Measurements from ENCODE around the gene CDK11A.
"Not testable (repeated sequence)": the region's sequence is repeated elsewhere in the genome, so short reads cannot be mapped to it uniquely, and the experiment has no call there.

CDK11A gene

DNA sequence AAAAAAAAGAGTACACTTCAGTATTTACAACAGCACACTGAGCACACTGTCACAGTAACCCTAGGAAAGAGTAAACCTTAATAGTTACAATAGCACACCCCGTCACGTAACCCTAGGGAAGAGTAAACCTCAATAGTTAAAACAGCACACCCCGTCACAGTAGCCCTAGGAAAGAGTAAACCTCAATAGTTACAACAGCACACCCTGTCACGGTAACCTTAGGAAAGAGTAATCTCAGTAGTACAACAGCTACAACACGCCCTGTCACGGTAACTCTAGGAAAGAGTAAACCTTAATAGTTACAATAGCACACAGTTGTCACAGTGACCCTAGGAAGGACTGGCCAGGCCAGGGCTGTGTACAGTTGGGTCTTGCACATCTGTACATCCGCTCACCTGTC, 3.0 kb downstream of the CDK11A start:
- no peak for DNase-seq (ENCODE audit: low spot score)

- DNase-seq (ENCODE audit: low spot score): peak; percentile 75
Measured at GRCh38 chr1:1715109-1715883, 8.9 kb downstream of the CDK11A start.

- DNase-seq (ENCODE audit: low spot score): not testable (repeated sequence)
Measured at GRCh38 chr1:1707897-1708296, 16.3 kb downstream of the CDK11A start.

DNA sequence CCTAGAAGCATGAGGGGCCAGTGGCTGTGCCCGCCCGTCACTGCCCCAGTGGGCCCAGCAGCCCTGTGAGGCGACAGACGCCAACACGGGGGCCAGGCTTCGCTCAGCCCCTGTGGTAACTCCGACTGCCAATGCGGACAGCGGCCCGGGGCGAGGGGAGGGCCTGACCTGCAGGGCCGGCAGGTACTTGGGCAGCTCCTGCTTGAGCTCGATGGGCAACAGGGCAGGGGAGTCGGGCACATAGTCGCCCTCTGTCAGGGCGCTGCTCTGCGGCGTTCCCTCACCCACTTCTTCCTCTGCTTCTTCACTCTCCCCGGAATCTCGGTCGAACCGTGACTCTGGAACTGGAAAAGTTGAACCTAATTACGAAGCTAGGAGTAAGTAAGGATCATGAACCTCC, 16.9 kb downstream of the CDK11A start:
- DNase-seq (ENCODE audit: low spot score): not testable (repeated sequence)

- not testable (repeated sequence) for DNase-seq (ENCODE audit: low spot score)
Measured at GRCh38 chr1:1705623-1706022, 18.5 kb downstream of the CDK11A start.

- not testable (repeated sequence) for DNase-seq (ENCODE audit: low spot score)
Measured at GRCh38 chr1:1704284-1704957, 19.7 kb downstream of the CDK11A start.

DNA sequence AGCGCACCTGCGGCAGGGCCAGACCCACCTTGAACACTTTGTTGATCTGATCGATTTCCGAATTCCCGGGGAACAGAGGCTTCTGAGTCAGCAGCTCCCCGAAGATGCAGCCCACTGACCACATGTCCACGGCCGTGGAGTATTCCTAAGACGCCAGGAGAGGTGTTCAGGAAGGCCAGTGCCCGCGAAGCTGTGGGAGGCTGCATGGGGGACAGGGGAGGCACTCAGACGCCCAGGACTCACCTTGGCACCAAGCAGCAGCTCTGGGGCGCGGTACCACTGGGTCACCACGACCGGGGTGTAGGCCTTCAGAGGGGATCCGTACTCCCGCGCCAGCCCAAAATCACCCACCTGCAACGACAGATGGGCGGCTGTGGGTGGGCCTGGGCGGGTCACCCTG, 20.4 kb downstream of the CDK11A start:
- no peak for DNase-seq (ENCODE audit: low spot score)

DNA sequence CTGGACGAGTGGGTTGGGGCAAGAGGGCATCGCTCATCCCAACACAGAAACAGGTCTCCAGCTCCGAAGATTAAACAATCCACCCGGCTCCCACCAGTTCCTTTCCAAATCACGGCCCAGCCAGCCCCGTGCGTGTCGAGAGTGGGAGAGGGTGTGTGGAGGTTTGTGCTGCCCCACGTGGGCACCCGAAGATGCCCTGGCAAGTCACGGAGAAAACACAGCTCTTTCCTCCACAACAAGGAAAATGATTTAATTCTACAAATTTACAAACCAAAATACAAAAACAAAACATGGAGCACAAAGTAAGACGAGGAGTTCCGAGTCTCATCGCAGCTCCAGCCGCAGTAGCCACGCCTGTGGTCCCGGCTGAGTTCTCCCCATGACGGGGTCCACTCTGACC, 21.7 kb downstream of the CDK11A start:
- DNase-seq (ENCODE audit: low spot score): not testable (repeated sequence)

DNA sequence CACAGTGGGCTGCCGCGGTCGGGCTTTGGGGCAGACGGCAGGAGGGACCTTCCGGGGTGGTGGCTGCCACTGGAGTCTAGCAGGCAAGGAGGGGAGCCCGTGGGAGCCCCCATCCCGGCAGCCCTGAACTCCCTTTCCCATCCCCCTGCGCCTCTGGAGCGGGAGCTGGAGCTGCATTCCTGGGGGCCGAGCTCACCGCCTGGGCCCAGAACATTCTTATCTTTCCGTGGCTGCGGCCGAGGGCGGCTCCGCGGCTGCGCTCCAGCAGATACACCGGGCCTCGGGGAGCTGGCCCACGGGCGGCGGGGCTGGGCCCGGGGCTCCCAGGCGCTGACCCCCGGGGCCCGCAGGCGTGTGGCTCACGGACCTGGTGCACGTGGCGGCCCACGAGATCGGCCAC, 23.6 kb downstream of the CDK11A start:
- not testable (repeated sequence) for DNase-seq (ENCODE audit: low spot score)

DNA sequence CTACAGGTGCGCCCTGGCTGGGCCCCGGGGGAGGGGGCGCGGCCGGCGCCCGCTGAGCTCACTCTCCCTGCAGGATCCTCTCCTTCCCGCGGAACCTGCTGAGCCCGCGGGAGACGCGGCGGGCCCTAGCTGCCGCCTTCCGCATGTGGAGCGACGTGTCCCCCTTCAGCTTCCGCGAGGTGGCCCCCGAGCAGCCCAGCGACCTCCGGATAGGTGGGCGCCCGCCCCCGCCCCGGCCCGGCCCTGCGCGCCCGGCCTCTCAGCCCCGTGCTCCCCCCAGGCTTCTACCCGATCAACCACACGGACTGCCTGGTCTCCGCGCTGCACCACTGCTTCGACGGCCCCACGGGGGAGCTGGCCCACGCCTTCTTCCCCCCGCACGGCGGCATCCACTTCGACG, 24.1 kb downstream of the CDK11A start:
- not testable (repeated sequence) for DNase-seq (ENCODE audit: low spot score)

DNA sequence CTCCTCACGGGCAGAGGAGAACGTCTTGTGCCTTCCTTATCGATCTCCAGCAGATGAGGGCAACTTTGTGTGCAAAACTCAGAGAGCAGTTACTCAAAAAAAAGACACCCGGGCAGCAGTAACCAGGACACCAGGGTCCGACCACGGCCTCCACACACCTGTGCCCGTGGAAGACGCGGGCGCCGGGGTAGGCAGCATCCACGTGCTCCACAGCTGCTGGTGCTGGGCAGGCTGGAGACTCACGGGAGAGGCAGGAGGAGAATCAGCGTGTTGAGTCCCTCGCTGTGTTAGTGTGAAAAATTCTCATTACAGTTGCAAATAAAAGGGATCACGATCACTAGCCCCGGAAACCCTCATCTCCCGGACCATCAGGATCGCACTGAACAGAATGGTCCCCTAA, 25.1 kb downstream of the CDK11A start:
- not testable (repeated sequence) for DNase-seq (ENCODE audit: low spot score)

- not testable (repeated sequence) for DNase-seq (ENCODE audit: low spot score)
Measured at GRCh38 chr1:1697358-1698183, 26.6 kb downstream of the CDK11A start.

GRCh38 chr1:1696431-1697357, 27.5 kb downstream of the CDK11A start:
- not testable (repeated sequence) for DNase-seq (ENCODE audit: low spot score)

- peak; percentile 97 for DNase-seq (ENCODE audit: low spot score)
Measured at GRCh38 chr1:1692714-1693647, 31.2 kb downstream of the CDK11A start, which contains the start of gene SLC35E2B. SLC35E2B (minus strand) TSS chr1:1692795; CDS start chr1:1676699, 16,096 bp downstream.

DNA sequence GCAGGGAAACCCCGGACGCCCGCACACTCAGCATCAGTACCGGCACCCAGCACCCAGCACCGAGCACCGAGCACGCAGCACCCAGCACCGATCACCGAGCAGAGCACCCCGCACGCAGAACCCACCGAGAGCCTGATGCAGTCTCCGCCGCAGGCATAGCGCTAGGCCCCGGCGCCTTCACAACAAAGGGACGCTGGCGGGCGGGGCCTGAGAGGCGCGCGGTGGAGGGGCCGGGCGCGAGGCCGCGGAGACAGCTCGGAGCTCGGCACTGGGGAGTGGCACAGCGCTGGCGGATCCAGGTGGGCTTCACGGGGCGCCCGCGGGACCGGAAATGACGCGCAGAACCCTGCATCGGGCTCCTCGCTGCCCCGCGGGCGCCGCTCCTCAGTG, 31.8 kb downstream of the CDK11A start:
- peak; percentile 80 for DNase-seq (ENCODE audit: low spot score)

- DNase-seq (ENCODE audit: low spot score): not testable (repeated sequence)
Measured at GRCh38 chr1:1691443-1691842, 32.7 kb downstream of the CDK11A start.

DNA sequence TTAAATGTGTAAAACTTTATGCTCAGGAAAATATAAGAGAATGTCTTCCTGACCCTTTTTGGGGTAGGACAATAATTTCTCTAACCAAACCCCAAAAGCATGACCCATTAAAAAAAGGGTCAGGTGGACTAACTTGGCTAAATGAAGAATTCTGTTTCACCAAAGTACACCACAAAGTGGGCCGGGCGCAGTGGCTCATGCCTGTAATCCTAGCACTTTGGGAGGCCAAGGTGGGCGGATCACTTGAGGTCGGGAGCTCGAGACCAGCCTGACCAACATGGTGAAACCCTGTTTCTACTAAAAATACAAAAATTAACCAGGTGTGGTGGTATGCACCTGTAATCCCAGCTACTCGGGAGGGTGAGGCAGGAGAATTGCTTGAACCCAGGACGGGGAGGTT, 34.6 kb downstream of the CDK11A start:
- DNase-seq (ENCODE audit: low spot score): not testable (repeated sequence)

DNA sequence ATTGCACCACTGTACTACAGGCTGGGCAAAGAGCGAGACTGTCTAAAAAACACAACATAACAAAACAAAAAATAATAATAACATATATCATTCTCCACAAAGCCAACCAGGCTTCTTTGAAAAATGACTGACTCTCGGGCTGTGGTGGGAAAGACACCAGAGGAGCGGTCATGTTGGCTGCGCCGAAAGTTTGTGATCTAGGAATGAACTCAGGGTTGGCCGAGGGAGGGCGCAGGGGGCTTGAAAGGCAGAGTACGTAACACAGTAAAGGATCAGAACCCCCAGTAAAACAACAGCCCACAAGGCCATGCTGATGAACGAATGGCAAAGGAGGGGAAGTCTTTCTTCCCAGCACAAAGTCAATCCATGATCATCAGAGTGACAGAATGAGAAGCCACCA, 36.3 kb downstream of the CDK11A start:
- no peak for DNase-seq (ENCODE audit: low spot score)

DNA sequence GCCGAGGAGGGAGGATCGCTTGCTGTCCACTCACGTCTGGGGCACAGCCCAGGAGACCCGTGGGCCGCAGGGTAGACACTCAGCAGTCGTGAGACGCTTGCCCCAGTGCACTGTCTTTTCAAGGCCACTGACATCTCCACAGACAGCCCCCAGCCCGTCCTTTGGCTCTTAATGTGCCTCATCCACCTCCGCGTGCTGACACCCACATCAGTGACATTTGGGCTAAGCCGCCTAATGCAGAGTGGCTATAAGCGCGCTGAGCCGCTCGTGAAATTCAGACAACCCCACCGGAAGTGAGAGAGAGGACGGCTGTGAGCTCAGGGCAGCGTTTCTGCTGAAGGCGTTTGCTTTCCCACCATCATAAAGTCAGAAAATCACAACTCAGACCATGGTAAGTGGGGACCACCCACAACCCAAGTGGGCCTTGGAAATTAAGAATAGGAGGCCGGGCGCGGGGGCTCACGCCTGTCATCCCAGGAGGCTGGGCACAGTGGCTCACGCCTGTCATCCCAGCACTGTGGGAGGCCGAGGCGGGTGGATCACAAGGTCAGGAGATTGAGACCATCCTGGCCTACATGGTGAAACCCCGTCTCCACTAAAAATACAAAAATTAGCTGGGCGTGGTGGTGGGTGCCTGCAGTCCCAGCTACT, 40.0 kb downstream of the CDK11A start:
- no peak for DNase-seq (ENCODE audit: low spot score)

All from hematopoietic multipotent progenitor cell treated with erythropoietin and hydrocortisone succinate and interleukin-3 and kit ligand, for 17 days (in vitro differentiated cells).